HepG2 (cell line): ENCODE results near the gene ZNF524. TPM values are rescaled to one million over a fixed set of nuclear protein-coding genes. Genes with fewer than 3 reads are reported as not detected.

Source experiments
- CC2D1A ChIP-seq: sonication (generic); formaldehyde crosslinking; IDR thresholded peaks from 2 replicates; pipeline ENCODE4 v1.8.1; 2023; ENCODE audit warnings: mild to moderate bottlenecking, missing genetic modification reagents
- CCAR2 ChIP-seq: fragments of 200-400 bp; formaldehyde crosslinking; optimal IDR thresholded peaks from 2 replicates; pipeline ENCODE3; 2018; ENCODE audit warnings: low read depth, mild to moderate bottlenecking, low read length, moderate library complexity
- HNF4A ChIP-seq: sonication (generic); formaldehyde crosslinking; IDR thresholded peaks from 2 replicates; pipeline ENCODE4 v1.4.0; 2020; ENCODE audit warnings: missing genetic modification reagents
- ISL2 ChIP-seq: sonication (generic); formaldehyde crosslinking; IDR thresholded peaks from 2 replicates; pipeline ENCODE4 v1.5.0; 2020; ENCODE audit warnings: missing genetic modification reagents
- JUND ChIP-seq: sonication (generic); formaldehyde crosslinking; IDR thresholded peaks from 2 replicates; pipeline ENCODE4 v1.8.0; 2022; ENCODE audit warnings: mild to moderate bottlenecking, missing genetic modification reagents
- KLF12 ChIP-seq: sonication (generic); formaldehyde crosslinking; IDR thresholded peaks from 2 replicates; pipeline ENCODE4 v1.4.0; 2020; ENCODE audit warnings: missing genetic modification reagents, borderline replicate concordance
- MIXL1 ChIP-seq: IDR thresholded peaks from 2 replicates; pipeline ENCODE4 v1.6.1; 2016
- NAIF1 ChIP-seq: sonication (generic); formaldehyde crosslinking; IDR thresholded peaks from 2 replicates; pipeline ENCODE4 v1.5.0; 2020; ENCODE audit warnings: mild to moderate bottlenecking, missing genetic modification reagents, borderline replicate concordance
- NR2C2 ChIP-seq: sonication (generic); formaldehyde crosslinking; IDR thresholded peaks from 2 replicates; pipeline ENCODE4 v1.4.0; 2020; ENCODE audit warnings: missing genetic modification reagents, mild to moderate bottlenecking, moderate library complexity, borderline replicate concordance
- PHF21A ChIP-seq: sonication (generic); formaldehyde crosslinking; IDR thresholded peaks from 2 replicates; pipeline ENCODE4 v1.5.0; 2020; ENCODE audit warnings: mild to moderate bottlenecking, missing genetic modification reagents
- TARDBP ChIP-seq: sonication (generic); formaldehyde crosslinking; IDR thresholded peaks from 2 replicates; pipeline ENCODE4 v1.8.0; 2022; ENCODE audit warnings: mild to moderate bottlenecking, missing genetic modification reagents
- TBP ChIP-seq: sonication (generic); formaldehyde crosslinking; IDR thresholded peaks from 2 replicates; pipeline ENCODE4 v1.5.0; 2020; ENCODE audit warnings: missing genetic modification reagents
- TMF1 ChIP-seq: sonication (generic); formaldehyde crosslinking; IDR thresholded peaks from 2 replicates; pipeline ENCODE4 v1.8.1; 2022; ENCODE audit warnings: low read depth, missing genetic modification reagents
- ZNF224 ChIP-seq: sonication (generic); formaldehyde crosslinking; IDR thresholded peaks from 2 replicates; pipeline ENCODE4 v1.5.0; 2020; ENCODE audit warnings: mild to moderate bottlenecking, missing genetic modification reagents
- ZNF607 ChIP-seq: sonication (generic); formaldehyde crosslinking; IDR thresholded peaks from 2 replicates; pipeline ENCODE4 v1.5.1; 2020; ENCODE audit warnings: missing genetic modification reagents, mild to moderate bottlenecking, borderline replicate concordance
- ZNF724P ChIP-seq: sonication (generic); formaldehyde crosslinking; IDR thresholded peaks from 2 replicates; pipeline ENCODE4 v1.8.0; 2022; ENCODE audit warnings: missing genetic modification reagents, borderline replicate concordance
- ZSCAN29 ChIP-seq: sonication (generic); formaldehyde crosslinking; conservative IDR thresholded peaks from 2 replicates; pipeline ENCODE4 v1.4.0; 2020; ENCODE audit warnings: mild to moderate bottlenecking, missing genetic modification reagents
- polyA plus RNA-seq, 8 experiments: library from polyadenylated mRNA; depleted of rRNA in 3 of 8; stranded (reverse) in 7 of 8; unstranded in 1 of 8; fragments of >200 nt; fragmentation: Illumina TruSeq in 4 of 8; extraction: Trizol in 4 of 8; gene quantifications; 2 replicates each; pipeline versions ENCODE4 v1.2.1 to v1.2.3, GENCODE V29; 2011 to 2016; ENCODE audit warnings: low read depth in 4 of 8, missing spikeins in 1 of 8, mixed read lengths in 1 of 8; ENCODE audit not compliant: insufficient read depth in 1 of 8
- total RNA-seq, 5 experiments: library from RNA; depleted of rRNA; stranded (reverse); fragments of >200 nt; fragmentation: Illumina TruSeq; extraction: Trizol; gene quantifications; 2 replicates each; pipeline ENCODE4 v1.2.3, GENCODE V29; 2016; ENCODE audit warnings: low read depth in 1 of 5
- TF ChIP-seq, protein P1 (sequence below): sonication (generic); formaldehyde crosslinking; IDR thresholded peaks from 2 replicates; pipeline ENCODE4 v1.4.0; 2020; ENCODE audit warnings: mild to moderate bottlenecking, missing genetic modification reagents
- TF ChIP-seq, protein P2 (sequence below): IDR thresholded peaks from 2 replicates; pipeline ENCODE4 v1.6.1; 2012; ENCODE audit warnings: low read depth, low read length, improper control_type of control experiment
- TF ChIP-seq, protein P3 (sequence below): sonication (generic); formaldehyde crosslinking; IDR thresholded peaks from 2 replicates; pipeline ENCODE4 v1.8.0; 2022; ENCODE audit warnings: missing genetic modification reagents, mild to moderate bottlenecking, borderline replicate concordance
- TF ChIP-seq, protein P4 (sequence below): sonication (generic); formaldehyde crosslinking; IDR thresholded peaks from 2 replicates; pipeline ENCODE4 v1.4.0; 2020; ENCODE audit warnings: missing genetic modification reagents

ZNF524 gene
- total and polyA plus RNA-seq, 2 of the 13 experiments (the other 11 are each of a cell fraction or from before 2014, with no cell fraction given) = 3.2 to 4.6 TPM

DNA sequence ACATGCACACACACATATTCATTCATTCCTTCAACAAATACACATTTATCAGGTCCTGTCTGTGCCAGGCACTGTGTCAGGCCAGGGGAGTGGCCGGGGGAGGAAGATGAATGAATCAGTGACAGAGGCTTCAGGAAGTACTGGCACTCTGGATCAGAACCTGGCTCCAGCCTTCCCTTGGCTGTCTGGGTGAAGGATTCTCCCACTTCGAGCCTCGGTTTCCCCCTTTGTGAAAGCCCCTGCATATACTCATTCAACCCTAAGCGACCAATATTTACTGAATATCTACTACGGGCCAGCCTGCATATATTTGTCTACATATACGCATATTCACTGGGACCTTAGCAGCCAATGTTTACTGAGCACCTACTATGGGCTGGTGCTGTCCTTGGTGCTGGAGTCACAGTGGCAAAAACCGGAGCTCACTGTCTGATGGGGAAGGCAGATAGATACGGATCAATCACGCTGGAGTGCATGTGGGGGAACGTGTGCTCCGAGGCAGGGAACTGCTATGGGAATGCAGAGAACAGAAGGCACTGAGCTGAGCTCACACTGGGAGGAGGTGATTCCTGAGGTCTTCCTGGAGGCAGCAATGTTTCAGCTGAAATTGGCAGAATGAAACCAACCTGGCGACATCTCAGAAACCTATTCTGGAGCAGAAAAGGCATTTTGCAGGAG, 18.8 kb upstream of the ZNF524 start (continued):
- TF ChIP-seq ZNF224 (CRISPR knock-in tag) (no peak), JUND (CRISPR knock-in tag) (no peak), ZSCAN29 (CRISPR knock-in tag) (no peak), ISL2 (CRISPR knock-in tag) (no peak), ZNF724P (CRISPR knock-in tag) (no peak), CCAR2 (no peak), NR2C2 (CRISPR knock-in tag) (peak; percentile 47; the same call in 1 of the 2 replicates), TBP (CRISPR knock-in tag) (no peak), PHF21A (no peak), MIXL1 (no peak), CC2D1A (CRISPR knock-in tag) (no peak), ZNF607 (peak; percentile 49; the same call in 1 of the 2 replicates), KLF12 (no peak; the same call in 1 of the 2 replicates), HNF4A (0 out of 2 replicates have a peak, but pooled peaks have one; percentile 3), TMF1 (CRISPR knock-in tag) (no peak), TARDBP (CRISPR knock-in tag) (no peak; the same call in 1 of the 2 replicates), NAIF1 (CRISPR knock-in tag) (no peak)
- TF ChIP-seq, protein P1, sequence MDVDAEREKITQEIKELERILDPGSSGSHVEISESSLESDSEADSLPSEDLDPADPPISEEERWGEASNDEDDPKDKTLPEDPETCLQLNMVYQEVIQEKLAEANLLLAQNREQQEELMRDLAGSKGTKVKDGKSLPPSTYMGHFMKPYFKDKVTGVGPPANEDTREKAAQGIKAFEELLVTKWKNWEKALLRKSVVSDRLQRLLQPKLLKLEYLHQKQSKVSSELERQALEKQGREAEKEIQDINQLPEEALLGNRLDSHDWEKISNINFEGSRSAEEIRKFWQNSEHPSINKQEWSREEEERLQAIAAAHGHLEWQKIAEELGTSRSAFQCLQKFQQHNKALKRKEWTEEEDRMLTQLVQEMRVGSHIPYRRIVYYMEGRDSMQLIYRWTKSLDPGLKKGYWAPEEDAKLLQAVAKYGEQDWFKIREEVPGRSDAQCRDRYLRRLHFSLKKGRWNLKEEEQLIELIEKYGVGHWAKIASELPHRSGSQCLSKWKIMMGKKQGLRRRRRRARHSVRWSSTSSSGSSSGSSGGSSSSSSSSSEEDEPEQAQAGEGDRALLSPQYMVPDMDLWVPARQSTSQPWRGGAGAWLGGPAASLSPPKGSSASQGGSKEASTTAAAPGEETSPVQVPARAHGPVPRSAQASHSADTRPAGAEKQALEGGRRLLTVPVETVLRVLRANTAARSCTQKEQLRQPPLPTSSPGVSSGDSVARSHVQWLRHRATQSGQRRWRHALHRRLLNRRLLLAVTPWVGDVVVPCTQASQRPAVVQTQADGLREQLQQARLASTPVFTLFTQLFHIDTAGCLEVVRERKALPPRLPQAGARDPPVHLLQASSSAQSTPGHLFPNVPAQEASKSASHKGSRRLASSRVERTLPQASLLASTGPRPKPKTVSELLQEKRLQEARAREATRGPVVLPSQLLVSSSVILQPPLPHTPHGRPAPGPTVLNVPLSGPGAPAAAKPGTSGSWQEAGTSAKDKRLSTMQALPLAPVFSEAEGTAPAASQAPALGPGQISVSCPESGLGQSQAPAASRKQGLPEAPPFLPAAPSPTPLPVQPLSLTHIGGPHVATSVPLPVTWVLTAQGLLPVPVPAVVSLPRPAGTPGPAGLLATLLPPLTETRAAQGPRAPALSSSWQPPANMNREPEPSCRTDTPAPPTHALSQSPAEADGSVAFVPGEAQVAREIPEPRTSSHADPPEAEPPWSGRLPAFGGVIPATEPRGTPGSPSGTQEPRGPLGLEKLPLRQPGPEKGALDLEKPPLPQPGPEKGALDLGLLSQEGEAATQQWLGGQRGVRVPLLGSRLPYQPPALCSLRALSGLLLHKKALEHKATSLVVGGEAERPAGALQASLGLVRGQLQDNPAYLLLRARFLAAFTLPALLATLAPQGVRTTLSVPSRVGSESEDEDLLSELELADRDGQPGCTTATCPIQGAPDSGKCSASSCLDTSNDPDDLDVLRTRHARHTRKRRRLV (CRISPR knock-in tag) = peak; percentile 73
- TF ChIP-seq, protein P2, sequence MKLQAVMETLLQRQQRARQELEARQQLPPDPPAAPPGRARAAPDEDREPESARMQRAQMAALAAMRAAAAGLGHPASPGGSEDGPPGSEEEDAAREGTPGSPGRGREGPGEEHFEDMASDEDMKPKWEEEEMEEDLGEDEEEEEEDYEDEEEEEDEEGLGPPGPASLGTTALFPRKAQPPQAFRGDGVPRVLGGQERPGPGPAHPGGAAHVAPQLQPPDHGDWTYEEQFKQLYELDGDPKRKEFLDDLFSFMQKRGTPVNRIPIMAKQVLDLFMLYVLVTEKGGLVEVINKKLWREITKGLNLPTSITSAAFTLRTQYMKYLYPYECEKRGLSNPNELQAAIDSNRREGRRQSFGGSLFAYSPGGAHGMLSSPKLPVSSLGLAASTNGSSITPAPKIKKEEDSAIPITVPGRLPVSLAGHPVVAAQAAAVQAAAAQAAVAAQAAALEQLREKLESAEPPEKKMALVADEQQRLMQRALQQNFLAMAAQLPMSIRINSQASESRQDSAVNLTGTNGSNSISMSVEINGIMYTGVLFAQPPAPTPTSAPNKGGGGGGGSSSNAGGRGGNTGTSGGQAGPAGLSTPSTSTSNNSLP = no peak
- TF ChIP-seq, protein P3, sequence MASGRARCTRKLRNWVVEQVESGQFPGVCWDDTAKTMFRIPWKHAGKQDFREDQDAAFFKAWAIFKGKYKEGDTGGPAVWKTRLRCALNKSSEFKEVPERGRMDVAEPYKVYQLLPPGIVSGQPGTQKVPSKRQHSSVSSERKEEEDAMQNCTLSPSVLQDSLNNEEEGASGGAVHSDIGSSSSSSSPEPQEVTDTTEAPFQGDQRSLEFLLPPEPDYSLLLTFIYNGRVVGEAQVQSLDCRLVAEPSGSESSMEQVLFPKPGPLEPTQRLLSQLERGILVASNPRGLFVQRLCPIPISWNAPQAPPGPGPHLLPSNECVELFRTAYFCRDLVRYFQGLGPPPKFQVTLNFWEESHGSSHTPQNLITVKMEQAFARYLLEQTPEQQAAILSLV (CRISPR knock-in tag) = peak; percentile 77; the same call in 1 of the 2 replicates
- TF ChIP-seq, protein P4, sequence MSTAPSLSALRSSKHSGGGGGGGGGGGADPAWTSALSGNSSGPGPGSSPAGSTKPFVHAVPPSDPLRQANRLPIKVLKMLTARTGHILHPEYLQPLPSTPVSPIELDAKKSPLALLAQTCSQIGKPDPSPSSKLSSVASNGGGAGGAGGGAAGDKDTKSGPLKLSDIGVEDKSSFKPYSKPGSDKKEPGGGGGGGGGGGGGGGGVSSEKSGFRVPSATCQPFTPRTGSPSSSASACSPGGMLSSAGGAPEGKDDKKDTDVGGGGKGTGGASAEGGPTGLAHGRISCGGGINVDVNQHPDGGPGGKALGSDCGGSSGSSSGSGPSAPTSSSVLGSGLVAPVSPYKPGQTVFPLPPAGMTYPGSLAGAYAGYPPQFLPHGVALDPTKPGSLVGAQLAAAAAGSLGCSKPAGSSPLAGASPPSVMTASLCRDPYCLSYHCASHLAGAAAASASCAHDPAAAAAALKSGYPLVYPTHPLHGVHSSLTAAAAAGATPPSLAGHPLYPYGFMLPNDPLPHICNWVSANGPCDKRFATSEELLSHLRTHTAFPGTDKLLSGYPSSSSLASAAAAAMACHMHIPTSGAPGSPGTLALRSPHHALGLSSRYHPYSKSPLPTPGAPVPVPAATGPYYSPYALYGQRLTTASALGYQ = no peak
